ENCODE measurements around the gene DNAJA3. TPM values are rescaled to one million over a fixed set of nuclear protein-coding genes. Genes with fewer than 3 reads are reported as not detected.

DNAJA3 gene
- total RNA-seq, 1 donor from 2014 or later, result 34.6 TPM

DNA sequence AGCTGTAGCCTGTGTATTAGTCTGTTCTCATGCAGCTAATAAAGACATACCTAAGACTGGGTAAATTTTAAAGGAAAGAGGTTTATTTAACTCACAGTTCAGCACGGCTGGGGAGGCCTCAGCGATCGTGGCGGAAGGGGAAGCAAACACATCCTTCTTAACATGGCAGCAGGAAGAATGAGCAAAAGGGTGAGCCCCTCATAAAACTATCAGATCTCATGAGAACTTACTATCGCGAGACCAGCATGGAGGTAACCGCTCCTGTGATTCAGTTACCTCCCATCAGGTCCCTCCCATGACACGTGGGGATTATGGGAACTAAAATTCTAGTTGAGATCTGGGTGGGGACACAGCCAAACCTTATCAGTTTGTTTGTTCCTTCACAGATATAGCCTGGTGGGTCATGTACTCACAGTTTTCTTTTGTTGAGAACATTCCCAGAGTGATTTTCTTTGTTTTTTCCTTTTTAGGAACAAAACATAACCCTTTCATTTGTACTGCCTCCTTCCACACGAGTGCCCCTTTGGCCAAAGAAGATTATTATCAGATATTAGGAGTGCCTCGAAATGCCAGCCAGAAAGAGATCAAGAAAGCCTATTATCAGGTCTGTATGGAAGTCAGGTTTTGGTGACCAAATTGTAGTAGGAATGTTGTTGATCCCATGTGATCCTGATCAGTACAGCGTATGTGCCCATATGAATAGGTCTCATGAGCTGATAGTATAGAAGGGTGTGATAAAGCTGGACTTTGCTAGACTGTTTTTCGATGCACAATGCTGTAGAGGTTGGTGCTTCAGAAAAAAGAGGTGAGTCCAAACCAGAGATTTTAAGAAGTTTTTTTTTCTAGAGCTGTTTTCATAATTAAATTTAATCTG lies 8.5 kb downstream of the DNAJA3 start:
- TF ChIP-seq, protein P1, sequence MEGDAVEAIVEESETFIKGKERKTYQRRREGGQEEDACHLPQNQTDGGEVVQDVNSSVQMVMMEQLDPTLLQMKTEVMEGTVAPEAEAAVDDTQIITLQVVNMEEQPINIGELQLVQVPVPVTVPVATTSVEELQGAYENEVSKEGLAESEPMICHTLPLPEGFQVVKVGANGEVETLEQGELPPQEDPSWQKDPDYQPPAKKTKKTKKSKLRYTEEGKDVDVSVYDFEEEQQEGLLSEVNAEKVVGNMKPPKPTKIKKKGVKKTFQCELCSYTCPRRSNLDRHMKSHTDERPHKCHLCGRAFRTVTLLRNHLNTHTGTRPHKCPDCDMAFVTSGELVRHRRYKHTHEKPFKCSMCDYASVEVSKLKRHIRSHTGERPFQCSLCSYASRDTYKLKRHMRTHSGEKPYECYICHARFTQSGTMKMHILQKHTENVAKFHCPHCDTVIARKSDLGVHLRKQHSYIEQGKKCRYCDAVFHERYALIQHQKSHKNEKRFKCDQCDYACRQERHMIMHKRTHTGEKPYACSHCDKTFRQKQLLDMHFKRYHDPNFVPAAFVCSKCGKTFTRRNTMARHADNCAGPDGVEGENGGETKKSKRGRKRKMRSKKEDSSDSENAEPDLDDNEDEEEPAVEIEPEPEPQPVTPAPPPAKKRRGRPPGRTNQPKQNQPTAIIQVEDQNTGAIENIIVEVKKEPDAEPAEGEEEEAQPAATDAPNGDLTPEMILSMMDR (IDR thresholded peaks at IDR 0.05), result no peak
- no peak overlapping the region for H3K27ac ChIP-seq
- H3K36me3 ChIP-seq, result peaks cover 69% of the 10 kb centered on the region
- no peaks in the 10 kb centered on the region for H3K27me3 ChIP-seq (ENCODE audit: low read depth)
- no peak overlapping the region for H3K4me3 ChIP-seq
- H3K4me1 ChIP-seq, result no peaks in the 10 kb centered on the region
- no peaks in the 10 kb centered on the region for H3K9me3 ChIP-seq
- intact Hi-C loops (cut with DNase I), result no loop called here
- ATAC-seq (no peak), DNase-seq (no peak)

DNA sequence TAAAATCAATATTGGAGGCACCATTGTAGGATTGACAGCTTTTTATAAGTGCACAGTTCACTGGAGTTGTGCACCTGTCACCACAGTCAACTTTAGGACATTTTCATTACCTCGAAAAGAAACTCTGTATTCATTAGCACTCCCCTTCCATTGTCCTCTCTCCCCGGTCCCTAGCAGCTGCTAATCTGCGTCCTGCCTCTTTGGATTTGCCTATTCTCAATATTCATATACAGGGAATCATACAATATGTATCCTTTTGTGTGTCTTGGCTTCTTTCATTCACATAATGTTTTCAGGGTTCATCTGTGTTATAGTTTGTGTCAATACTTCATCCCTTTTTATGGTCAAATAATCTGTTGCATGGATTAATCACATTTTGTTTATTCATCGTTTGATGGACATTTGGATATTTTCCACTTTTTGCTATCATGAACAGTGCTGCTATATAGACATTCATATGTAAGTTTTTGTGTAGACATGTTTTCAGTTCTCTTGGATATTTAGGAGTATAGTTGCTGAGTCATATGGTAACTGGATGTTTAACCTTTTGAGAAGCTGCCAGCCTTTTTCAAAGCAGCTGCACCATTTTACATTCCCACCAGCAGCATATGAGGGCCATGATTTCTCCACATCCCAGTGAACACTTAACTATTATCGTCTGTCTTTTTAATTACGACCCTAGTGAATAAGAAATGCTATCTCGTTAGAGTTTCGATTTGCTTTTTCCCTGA lies 9.8 kb downstream of the DNAJA3 start:
- H3K36me3 ChIP-seq, result peaks cover 82% of the 10 kb centered on the region
- no peak for DNase-seq
- H3K4me1 ChIP-seq, result no peaks in the 10 kb centered on the region
- TF ChIP-seq, protein P1 (IDR thresholded peaks at IDR 0.05), result no peak
- ATAC-seq, result no peak
- H3K27ac ChIP-seq, result no peak overlapping the region
- intact Hi-C loops (cut with DNase I), result no loop called here
- no peaks in the 10 kb centered on the region for H3K27me3 ChIP-seq (ENCODE audit: low read depth)
- no peaks in the 10 kb centered on the region for H3K9me3 ChIP-seq
- no peak overlapping the region for H3K4me3 ChIP-seq

DNA sequence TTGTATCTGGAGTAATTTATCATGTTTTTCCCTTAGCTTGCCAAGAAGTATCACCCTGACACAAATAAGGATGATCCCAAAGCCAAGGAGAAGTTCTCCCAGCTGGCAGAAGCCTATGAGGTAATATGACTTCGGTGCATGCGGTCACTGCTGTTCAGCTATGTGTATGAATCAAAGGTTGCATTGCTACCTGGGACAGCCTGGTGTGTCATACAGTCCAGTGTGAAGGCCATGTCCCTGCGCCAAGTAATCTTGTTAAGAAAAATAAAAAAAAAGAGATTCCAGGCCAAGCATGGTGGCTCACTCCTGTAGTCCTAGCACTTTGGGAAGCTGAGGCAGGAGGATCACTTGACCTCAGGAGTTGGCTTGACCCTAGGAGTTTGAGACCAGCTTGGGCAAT lies 11.7 kb downstream of the DNAJA3 start:
- TF ChIP-seq, protein P1 (IDR thresholded peaks at IDR 0.05), result no peak
- ATAC-seq, result no peak
- H3K36me3 ChIP-seq, result peaks cover 86% of the 10 kb centered on the region
- H3K27me3 ChIP-seq (ENCODE audit: low read depth), result no peaks in the 10 kb centered on the region
- H3K27ac ChIP-seq, result no peak overlapping the region
- no peak overlapping the region for H3K4me3 ChIP-seq
- H3K4me1 ChIP-seq, result no peaks in the 10 kb centered on the region
- intact Hi-C loops (cut with DNase I), result no loop called here
- no peak for DNase-seq
- H3K9me3 ChIP-seq, result no peaks in the 10 kb centered on the region

DNA sequence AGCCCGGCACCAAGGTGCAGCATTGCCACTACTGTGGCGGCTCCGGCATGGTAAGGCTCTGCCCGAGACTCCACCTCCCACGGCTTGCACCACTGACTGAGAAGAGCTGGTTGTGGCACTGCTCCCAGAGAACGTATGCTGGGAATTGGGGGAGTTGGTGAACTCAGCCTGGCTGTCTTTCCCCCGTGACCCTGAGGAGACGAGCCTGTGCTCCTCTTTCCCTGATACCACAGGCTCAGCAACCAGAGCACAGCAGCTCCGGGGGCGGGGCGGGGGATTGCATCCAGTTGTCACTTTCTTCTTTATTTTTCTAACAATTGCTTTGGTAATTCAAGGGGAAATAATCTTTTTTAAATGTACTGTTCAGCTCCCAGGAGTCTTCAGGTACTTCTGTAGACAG lies 16.7 kb downstream of the DNAJA3 start:
- no peak for DNase-seq
- peaks cover 100% of the 10 kb centered on the region for H3K36me3 ChIP-seq
- intact Hi-C loops (cut with DNase I), result no loop called here
- no peak overlapping the region for H3K27ac ChIP-seq
- no peak overlapping the region for H3K4me3 ChIP-seq
- ATAC-seq, result no peak
- no peaks in the 10 kb centered on the region for H3K4me1 ChIP-seq
- H3K27me3 ChIP-seq (ENCODE audit: low read depth), result no peaks in the 10 kb centered on the region
- TF ChIP-seq, protein P1 (IDR thresholded peaks at IDR 0.05), result no peak
- H3K9me3 ChIP-seq, result no peaks in the 10 kb centered on the region

DNA sequence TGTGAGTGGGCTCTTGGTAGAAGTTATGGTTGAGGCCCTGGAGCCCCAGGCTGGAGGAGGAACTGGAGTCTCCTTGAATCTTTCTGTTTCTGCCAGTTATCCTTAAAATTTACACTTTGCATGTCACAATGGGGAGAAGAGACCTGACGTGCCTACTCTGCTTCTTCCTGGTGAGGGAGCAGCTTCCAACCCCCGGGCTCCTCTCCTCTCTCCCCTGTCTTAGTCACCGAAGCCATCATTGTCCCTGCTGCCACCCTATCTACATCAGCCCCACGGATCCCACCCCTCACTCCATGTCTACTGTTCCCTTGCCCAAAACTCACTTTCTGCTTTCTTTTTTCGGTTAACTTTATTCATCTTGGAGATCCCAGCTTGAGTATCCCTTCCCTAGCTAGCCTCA lies 17.6 kb downstream of the DNAJA3 start:
- H3K4me3 ChIP-seq, result no peak overlapping the region
- DNase-seq (no peak), ATAC-seq (no peak)
- TF ChIP-seq, protein P1 (IDR thresholded peaks at IDR 0.05), result no peak
- H3K27ac ChIP-seq, result no peak overlapping the region
- no peaks in the 10 kb centered on the region for H3K9me3 ChIP-seq
- no peaks in the 10 kb centered on the region for H3K27me3 ChIP-seq (ENCODE audit: low read depth)
- peaks cover 100% of the 10 kb centered on the region for H3K36me3 ChIP-seq
- H3K4me1 ChIP-seq, result no peaks in the 10 kb centered on the region
- intact Hi-C loops (cut with DNase I), result no loop called here
